KMS-11 (cell line): ENCODE measurements around the gene FAM131A.
A peak's percentile ranks its signal among the peaks of the same experiment; 100 is the strongest.

Source experiments
- H2AFZ ChIP-seq: fragments of 200-600 bp; sonication (generic); 2 replicates; pipeline ENCODE4 v1.6.1; 2016; ENCODE audit warnings: antibody characterized with exemption, mixed run types, low read depth
- H3K27ac ChIP-seq: fragments of 200-600 bp; sonication (generic); 2 replicates; pipeline ENCODE4 v1.6.1; 2016; ENCODE audit warnings: mild to moderate bottlenecking, mixed run types
- H3K27me3 ChIP-seq: fragments of 200-600 bp; sonication (generic); 2 replicates; pipeline ENCODE4 v1.6.1; 2017; ENCODE audit warnings: mild to moderate bottlenecking, low read depth, mixed run types, moderate library complexity; ENCODE audit not compliant: insufficient read depth
- H3K36me3 ChIP-seq: fragments of 200-600 bp; sonication (generic); 2 replicates; pipeline ENCODE4 v1.6.1; 2017; ENCODE audit warnings: mild to moderate bottlenecking, mixed run types; ENCODE audit not compliant: insufficient read depth
- H3K4me1 ChIP-seq: fragments of 200-600 bp; sonication (generic); 2 replicates; pipeline ENCODE4 v1.6.1; 2016; ENCODE audit warnings: mild to moderate bottlenecking, low read depth, mixed run types; ENCODE audit not compliant: poor library complexity, severe bottlenecking
- H3K4me2 ChIP-seq: fragments of 200-600 bp; sonication (generic); 2 replicates; pipeline ENCODE4 v1.7.0; 2016; ENCODE audit warnings: mild to moderate bottlenecking, mixed run types
- H3K4me3 ChIP-seq: fragments of 200-600 bp; sonication (generic); IDR thresholded peaks from 2 replicates; pipeline ENCODE4 v1.6.1; 2017; ENCODE audit warnings: low read depth, low read length, mixed read lengths; ENCODE audit not compliant: insufficient read depth
- H3K79me2 ChIP-seq: fragments of 200-600 bp; sonication (generic); 2 replicates; pipeline ENCODE4 v1.6.1; 2016; ENCODE audit warnings: low read depth, mixed run types; ENCODE audit not compliant: insufficient read depth
- H3K9ac ChIP-seq: fragments of 200-600 bp; sonication (generic); 2 replicates; pipeline ENCODE4 v1.6.1; 2016; ENCODE audit warnings: mild to moderate bottlenecking, mixed run types
- H4K20me1 ChIP-seq: fragments of 200-600 bp; sonication (generic); 2 replicates; pipeline ENCODE4 v1.6.1; 2016; ENCODE audit warnings: mild to moderate bottlenecking, mixed run types; ENCODE audit not compliant: insufficient read depth
- CTCF ChIP-seq: fragments of 200-600 bp; sonication (generic); conservative IDR thresholded peaks from 2 replicates; pipeline ENCODE4 v1.6.1; 2017; ENCODE audit warnings: low read depth, mild to moderate bottlenecking, antibody characterized with exemption, low read length, moderate library complexity, mixed read lengths

The FAM131A gene

GRCh38 chr3:184328516-184328915, 8.9 kb upstream of the FAM131A start:
- Histone ChIP-seq H3K36me3 (peaks cover 62% of the 10 kb centered on the region; the same call in 1 of the 2 replicates), H3K27ac (no peak overlapping the region; the same call in 1 of the 2 replicates)

GRCh38 chr3:184332370-184333090, 4.9 kb upstream of the FAM131A start:
- H3K27ac ChIP-seq: peak overlapping the region; percentile 17; the same call in 1 of the 2 replicates
- H3K4me1 ChIP-seq: peaks cover 3% of the 10 kb centered on the region
- H3K27me3 ChIP-seq: no peaks in the 10 kb centered on the region
- H4K20me1 ChIP-seq: peaks cover 3% of the 10 kb centered on the region; the same call in 1 of the 2 replicates
- peaks cover 12% of the 10 kb centered on the region; the same call in 1 of the 2 replicates for H3K79me2 ChIP-seq
- TF ChIP-seq CTCF: no peak
- H3K36me3 ChIP-seq: peaks cover 33% of the 10 kb centered on the region; the same call in 1 of the 2 replicates
- H2AFZ ChIP-seq: no peak overlapping the region
- no peak overlapping the region for H3K9ac ChIP-seq
- no peak overlapping the region for H3K4me3 ChIP-seq
- no peak overlapping the region for H3K4me2 ChIP-seq

More at GRCh38 chr3:184328516-184328915, 8.9 kb upstream of the FAM131A start:
- Histone ChIP-seq H3K4me1 (no peaks in the 10 kb centered on the region), H3K79me2 (peaks cover 42% of the 10 kb centered on the region; the same call in 1 of the 2 replicates), H4K20me1 (peaks cover 9% of the 10 kb centered on the region; the same call in 1 of the 2 replicates), H3K4me3 (no peak overlapping the region), H3K27me3 (no peaks in the 10 kb centered on the region), H3K4me2 (no peak overlapping the region), H3K9ac (no peak overlapping the region), H2AFZ (no peak overlapping the region)
- TF ChIP-seq CTCF: no peak

GRCh38 chr3:184333190-184333589, 4.2 kb upstream of the FAM131A start:
- H2AFZ ChIP-seq: no peak overlapping the region
- no peak overlapping the region for H3K4me3 ChIP-seq
- H3K9ac ChIP-seq: no peak overlapping the region
- TF ChIP-seq CTCF: no peak
- H3K79me2 ChIP-seq: peaks cover 12% of the 10 kb centered on the region; the same call in 1 of the 2 replicates
- peaks cover 3% of the 10 kb centered on the region; the same call in 1 of the 2 replicates for H4K20me1 ChIP-seq
- peak overlapping the region; percentile 17; the same call in 1 of the 2 replicates for H3K27ac ChIP-seq
- H3K27me3 ChIP-seq: no peaks in the 10 kb centered on the region
- H3K4me2 ChIP-seq: no peak overlapping the region
- peaks cover 3% of the 10 kb centered on the region for H3K4me1 ChIP-seq
- peaks cover 29% of the 10 kb centered on the region; the same call in 1 of the 2 replicates for H3K36me3 ChIP-seq

GRCh38 chr3:184333700-184334099, 3.7 kb upstream of the FAM131A start:
- no peak overlapping the region for H3K4me3 ChIP-seq
- no peaks in the 10 kb centered on the region for H3K27me3 ChIP-seq
- H2AFZ ChIP-seq: no peak overlapping the region
- peaks cover 12% of the 10 kb centered on the region; the same call in 1 of the 2 replicates for H3K79me2 ChIP-seq
- no peak for TF ChIP-seq CTCF
- H3K4me2 ChIP-seq: no peak overlapping the region
- H3K4me1 ChIP-seq: peaks cover 3% of the 10 kb centered on the region
- H3K36me3 ChIP-seq: peaks cover 24% of the 10 kb centered on the region; the same call in 1 of the 2 replicates
- H3K27ac ChIP-seq: peak overlapping the region; percentile 17; the same call in 1 of the 2 replicates
- no peak overlapping the region for H3K9ac ChIP-seq
- peaks cover 3% of the 10 kb centered on the region; the same call in 1 of the 2 replicates for H4K20me1 ChIP-seq
